HG02588 (cell line): Measurements from ENCODE around the gene ZBTB7B.
"Not testable (repeated sequence)": the region's sequence is repeated elsewhere in the genome, so short reads cannot be mapped to it uniquely, and the experiment has no call there.

ENCODE experiments used
- ATAC-seq: cut with Tn5 transposase; IDR thresholded peaks from one replicate; pipeline ENCODE4 v1.9.1; 2021; ENCODE audit warnings: mild to moderate bottlenecking, moderate library complexity; ENCODE audit not compliant: unreplicated experiment

The ZBTB7B gene

DNA sequence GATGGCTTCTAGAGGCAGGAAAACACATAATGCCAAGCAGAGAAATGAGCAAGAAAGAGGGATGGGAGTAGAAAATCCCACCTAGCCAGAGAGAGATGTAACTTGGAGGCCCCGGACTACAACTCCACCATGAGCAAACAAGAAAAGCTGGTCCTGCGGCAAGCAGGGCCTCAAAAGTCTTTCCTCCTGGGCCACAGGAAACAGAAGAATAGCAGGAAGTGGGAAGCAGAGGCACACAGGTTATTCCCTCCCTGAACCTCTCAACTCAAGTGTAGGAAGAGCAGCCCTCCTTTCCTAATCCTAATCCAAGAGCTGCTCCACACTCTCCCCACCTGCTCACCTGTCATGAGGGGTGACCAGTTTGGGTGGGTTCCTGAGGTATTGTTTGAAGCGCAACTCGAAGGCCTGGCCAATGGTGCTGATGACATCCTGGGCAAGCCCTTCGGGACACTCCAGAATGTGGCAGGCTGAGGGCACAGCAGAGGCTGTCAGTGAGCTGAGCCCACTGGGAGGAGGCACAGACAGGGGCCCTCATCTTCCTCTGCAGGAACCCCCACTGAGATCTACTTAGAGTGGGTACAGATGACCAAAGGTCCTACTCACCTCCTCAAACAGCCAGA, 35.2 kb upstream of the ZBTB7B start:
- ATAC-seq = no peak

DNA sequence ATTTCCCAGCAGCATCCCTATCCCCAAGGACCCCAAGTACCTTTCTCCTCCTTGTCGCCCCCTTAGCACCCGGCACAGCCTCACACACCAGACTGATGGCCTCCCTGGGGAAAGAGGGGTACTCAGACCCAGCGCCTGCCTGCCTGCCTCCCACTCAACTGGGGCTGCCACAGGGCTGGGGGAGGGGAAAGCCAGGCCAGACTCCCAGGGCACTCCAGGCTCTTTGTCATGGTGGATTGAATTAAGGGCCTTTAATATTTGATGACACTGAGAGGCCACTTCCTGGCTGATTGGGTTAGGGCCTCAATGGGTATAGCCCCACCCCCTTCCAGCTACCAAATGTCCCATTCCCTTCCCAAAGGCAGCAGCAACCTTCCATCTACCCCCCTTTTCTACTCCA, 33.9 kb upstream of the ZBTB7B start:
- ATAC-seq = no peak

DNA sequence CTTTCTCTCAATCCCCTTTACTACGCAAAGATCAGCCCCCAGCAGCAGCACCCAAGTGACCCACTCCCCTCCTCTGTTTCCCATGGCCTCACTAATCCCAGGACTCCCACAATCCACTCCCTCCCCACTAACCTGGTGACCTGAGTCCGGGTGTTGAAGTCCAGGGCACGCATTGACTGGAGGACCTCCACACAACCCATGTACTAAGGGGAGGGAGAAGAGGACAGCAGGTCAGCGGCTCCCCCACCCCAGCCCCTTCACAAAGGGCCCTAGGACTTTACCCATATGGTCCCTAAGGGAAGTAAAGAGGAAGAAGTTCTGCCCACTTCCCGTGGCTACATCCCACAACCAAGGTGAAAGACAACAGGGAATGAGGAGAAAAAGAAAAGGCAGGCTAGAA, 33.4 kb upstream of the ZBTB7B start:
- ATAC-seq = no peak

DNA sequence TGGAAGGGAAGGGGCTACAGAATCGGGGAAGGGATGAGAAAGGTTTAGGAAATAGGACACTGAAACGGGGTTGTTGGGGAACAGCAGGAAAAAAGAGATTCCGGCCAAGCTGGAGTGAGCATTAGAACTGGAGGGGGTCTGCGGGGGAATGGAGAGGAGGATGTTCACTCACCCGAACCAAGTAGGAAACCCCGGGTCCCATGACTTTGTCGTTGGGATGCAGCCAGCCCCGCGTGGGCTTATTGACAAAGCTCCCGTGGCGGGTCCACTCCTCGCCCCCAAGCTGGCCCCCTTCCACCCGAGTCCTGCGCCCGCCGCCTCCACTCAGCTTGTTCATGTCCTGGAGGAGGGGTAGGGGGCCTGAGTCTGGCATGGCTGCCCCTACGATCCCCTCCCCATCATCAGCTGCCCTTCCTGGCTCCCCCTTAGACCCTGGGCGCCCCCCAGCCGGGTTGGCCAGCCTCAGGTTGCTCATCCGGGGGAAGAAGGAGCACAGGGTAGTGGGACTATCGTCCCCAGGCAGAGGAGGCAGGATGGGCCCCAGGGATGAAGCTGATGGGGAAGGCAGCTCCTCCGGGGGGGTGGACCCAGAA, 32.6 kb upstream of the ZBTB7B start:
- no peak for ATAC-seq

DNA sequence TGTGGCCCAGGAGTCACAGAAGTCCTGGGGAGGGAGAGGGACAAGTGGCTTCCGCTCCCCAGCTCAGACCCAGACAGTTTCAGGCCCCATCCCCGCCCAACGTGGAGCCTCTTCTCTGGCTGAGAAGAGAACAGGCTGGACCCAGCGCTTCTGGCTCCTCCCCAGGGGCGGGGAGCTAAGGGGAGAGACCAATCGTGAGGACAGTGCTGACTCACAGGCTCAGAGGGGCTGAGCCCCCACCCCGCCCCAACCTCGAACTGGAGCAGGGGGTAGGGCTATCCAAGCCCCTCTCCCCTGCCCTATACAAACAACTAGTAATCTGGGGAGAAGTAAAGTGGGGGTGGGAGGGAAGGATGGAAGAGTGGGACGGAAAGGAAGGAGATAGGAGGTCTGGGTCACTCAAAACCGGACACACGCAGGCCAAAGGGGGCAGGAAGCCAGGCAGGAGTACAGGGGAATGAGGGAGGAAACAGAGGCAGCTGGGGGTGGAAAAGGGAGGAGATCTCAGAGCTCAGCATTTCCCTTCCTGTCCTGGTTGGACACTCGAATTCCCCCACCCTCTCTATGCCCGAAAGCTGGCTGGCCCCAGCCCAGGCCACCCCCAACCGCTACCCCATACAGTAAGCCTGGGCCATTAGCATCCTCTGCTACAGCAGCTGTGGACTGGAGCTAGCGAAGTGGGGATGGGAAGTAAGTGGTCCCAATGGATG, 31.8 kb upstream of the ZBTB7B start, which contains the start of gene SHC1:
Gene SHC1 (minus strand): TSS at position 117 of the 710 bp plus-strand sequence. CDS start 221 bp downstream, outside the sequence.
- ATAC-seq = no peak

DNA sequence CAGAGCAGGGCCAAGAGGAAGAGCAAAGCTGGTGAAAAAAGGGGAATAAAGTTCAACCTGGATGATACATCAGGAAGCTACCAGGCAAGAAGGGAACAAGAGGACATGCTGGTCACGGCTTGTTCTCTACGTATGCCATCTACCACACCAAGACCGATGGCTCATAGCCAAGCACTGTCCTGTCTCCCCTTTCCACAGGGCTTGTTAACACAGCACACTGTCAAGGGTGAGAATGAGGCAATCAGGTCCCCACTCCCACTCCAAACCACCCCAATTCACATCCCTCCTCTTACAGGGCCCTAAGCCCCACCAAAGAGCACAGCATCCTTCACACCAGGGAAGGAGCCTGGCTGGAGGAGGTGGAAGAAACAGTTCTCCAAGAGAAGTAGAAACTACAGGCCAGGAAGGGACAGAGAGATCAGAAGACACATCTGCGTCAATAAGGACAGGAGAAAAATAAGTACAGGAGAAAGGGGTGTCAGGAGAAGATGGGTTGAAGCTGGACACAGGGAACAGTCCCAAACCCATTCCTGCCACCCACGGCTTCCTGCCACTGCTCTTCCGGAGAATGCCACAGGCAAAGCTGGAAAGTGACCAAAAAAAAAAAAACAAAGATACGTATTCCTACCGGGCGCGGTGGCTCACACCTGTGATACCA, 31.1 kb upstream of the ZBTB7B start:
- no peak for ATAC-seq

DNA sequence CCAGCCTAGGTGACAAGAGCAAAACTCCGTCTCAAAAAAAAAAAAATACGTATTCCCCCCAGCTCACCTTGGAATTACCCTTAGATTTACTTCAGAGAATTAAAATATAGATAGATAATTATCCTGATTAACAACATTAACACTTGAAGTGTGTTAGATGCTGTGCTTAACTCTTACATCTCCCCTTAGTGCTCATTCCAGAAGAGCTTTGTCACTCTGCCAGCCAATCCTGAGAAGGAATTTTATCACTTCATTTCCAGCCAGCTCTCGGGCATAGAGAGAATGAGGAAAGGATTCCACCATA, 30.4 kb upstream of the ZBTB7B start:
- no peak for ATAC-seq

DNA sequence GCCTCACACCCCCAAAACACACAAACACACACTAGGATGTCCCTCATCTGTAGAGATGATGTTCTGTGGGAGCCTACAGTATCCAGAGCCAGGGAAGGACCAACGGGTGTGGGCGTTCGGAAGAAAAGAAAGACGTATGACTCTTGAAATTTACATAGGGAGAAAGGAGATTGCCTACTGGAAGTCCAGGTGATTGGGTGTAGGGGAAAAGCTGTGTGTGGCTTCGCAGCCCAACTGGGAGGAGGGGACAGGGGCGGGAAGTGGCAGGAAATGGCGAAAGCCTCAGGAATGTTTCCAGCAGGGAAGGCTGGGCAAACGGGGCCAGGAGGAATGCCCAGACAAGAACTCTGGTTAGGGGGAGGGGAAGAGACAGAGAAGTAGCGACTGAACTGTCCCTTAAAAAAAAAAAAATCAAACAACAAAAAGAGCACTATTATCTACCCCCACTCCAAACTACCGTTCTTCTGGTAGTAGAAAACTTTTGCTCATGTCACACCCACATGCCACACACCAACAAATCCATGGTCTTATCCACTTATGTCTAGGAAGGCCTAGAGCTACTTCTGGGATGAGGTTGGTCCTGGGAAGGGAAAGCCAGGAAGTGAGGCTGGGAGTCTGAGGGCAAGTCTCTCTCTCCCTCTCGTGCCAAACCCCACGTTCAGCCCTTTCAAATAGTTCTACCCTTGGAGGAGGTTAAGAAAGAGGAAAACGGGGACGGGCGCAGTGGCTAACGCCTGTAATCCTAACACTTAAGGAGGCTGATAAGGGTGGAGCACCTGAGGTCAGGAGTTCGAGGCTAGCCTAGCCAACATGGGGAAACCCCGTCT, 29.9 kb upstream of the ZBTB7B start:
- ATAC-seq = no peak

DNA sequence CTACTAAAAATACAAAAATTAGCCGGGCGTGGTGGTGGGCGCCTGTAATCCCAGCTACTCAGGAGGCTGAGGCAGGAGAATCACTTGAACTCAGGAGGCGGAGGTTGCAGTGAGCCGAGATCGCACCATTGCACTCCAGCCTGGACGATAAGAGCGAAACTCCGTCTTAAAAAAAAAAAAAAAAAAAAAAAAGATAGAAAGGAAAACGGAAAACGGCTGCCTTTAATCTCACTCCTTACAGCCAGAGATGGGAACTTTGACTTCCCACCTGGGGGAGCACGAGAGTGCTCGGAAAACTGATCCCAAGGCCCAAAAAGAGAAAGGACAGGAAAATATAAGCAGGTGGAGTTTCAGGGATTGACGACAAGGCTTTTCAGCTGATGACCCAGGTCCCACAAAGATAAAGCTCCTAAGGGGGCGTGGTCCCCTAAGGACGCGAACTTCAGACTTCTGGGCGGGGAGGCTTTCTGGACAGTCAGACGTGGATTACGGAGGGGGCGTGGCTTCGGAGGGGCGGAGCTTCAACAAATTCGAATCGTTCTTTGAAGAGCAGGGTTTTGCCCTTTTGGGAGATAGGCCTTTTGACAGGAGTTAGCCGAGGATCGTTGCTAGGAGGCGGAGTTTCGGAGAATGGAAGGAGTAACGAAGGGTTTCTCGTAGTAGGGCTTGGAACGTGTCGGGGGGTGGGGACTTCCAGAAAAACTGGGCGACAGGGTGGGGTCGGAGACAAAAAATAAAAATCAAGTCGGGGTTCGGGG, 29.1 kb upstream of the ZBTB7B start:
- ATAC-seq = no peak

DNA sequence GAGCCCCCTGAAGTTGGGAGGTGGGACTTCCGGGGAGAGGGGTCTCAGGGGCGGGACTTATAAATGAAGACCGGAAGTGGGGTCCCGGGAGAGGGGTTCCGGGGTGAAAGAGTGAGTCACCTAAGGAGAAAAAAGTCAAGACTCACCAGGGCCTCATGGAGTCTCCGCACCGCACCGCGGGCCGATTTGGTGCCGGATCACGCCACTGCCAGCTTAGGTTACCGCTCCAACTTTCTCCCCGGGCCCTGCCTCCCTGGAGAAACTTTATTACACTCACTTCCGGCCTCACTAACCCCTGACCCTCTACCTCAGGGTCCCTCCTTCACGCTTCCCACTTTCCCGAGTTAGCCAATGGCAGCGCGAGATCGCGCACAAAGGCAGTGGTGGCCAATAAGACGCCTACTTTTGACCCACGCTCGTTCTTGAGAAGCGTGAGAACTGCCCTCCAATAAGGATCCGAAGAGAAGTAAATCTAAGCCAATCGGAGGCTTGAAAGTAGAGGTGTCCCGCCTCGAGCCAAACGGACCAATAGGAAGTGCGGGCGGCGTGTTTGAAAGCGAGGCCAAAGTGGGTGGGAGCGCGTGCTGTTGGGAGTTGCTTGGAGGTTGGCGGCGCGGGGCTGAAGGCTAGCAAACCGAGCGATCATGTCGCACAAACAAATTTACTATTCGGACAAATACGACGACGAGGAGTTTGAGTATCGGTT, 28.3 kb upstream of the ZBTB7B start, which contains the start of gene CKS1B:
Gene CKS1B (plus strand): TSS at position 580 of the 706 bp plus-strand sequence. CDS start 65 bp downstream, at position 645.
- ATAC-seq = peak; percentile 72

DNA sequence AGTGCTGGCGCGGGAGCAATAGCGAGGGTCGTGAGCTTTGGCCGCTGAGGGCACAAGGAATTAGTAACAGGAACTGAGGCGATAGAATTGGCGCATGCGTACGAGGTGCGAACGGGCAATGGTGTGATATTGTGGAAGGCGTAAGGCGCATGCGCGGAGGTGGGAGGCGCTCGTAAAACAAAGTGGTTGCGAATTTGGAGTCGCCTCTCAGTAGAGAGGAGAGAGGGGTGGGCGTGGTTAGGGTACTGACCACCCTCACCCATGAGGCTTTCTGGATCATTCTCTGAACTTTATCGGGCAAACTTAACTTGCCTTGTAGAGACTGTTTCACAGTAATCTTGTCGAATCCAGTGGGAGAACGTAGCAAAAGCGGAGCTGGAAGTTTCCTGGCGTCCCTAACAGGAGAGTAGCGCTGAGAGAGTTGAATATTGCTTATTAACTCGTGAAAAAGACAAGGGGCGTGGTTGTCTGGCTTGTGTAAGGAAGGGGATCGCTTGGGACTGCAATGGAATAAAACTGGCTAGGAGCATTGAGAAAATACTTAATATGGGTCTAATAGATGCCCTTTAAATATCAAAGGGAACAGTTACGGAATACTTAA, 27.7 kb upstream of the ZBTB7B start:
- ATAC-seq = peak; percentile 44

DNA sequence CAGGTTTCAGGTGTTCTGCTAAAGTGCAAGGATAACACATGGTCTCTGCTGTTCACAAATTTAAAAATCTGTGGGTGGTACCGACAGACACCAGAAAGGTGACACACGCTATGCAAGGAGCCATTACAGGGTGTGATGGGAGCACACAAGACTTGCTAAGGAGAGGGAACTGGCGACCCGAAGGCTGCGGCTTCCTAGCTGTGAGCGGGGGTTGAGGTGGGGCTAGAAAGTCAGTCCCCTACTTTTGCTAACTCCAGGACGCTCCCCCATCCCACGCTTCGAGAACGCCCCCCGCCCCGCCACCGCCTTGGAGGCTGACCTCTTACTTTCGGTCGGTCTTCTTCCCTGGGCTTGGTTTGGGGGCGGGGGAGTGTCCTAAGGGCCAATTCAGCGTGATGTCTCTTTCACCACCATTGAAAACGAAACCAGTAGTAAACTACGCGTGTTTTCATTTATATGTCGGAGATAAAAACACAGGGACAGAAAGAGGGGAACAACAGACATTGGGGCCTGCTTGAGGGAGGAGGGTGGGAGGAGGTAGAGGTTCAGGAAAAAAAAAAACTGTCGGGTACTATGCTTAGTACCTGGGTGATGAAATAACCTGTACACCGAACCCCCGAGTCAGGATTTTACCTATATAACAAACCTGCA, 27.1 kb upstream of the ZBTB7B start:
- no peak for ATAC-seq

DNA sequence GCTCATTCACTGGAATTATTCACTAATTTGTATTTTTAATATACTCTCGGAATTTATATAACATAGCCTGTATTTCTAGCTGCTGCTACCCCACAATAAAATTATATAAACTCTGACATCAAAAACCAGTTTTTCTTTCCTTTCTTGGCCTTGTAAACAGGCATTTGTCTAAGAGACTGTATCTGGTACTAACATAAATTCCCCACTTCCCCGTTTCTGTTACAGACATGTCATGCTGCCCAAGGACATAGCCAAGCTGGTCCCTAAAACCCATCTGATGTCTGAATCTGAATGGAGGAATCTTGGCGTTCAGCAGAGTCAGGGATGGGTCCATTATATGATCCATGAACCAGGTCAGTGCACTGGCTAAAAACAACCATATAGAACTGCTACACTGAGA, 24.8 kb upstream of the ZBTB7B start:
- ATAC-seq = not testable (repeated sequence)

DNA sequence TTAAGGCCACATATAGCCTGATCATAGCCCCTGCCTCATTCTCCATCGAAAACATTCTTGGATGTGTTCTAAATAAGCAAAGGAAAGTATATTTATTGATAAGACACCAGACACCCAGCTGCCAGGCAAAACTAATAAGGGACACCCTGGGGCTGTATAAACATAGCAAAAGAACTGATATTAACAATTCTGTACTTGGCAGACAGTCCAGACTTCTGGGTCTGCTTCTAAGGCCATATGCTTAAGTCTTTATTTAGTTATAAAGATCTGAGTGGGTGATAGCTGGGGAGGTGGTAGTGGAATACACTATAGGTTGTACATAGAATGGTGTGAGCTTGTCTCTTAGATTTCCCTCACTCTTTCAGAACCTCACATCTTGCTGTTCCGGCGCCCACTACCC, 24.2 kb upstream of the ZBTB7B start:
- no peak for ATAC-seq

DNA sequence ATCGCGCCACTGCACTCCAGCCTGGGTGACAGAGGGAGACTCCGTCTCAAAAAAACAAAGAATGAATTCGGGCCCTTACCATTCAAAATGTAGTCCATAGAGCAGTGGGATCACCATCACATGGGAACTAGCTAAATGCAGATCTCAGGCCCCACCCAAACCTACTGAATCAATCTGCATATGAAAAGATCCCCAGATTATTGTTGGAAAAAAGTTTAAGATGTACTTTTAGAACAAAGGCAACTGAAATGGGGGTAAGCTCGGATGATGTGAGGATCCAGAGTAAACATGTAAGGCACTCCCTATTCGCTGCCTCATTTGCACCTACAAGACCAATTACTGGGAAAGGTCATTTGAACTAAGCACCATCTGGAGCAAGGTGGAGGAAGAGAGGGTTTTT, 20.3 kb upstream of the ZBTB7B start:
- ATAC-seq = no peak

DNA sequence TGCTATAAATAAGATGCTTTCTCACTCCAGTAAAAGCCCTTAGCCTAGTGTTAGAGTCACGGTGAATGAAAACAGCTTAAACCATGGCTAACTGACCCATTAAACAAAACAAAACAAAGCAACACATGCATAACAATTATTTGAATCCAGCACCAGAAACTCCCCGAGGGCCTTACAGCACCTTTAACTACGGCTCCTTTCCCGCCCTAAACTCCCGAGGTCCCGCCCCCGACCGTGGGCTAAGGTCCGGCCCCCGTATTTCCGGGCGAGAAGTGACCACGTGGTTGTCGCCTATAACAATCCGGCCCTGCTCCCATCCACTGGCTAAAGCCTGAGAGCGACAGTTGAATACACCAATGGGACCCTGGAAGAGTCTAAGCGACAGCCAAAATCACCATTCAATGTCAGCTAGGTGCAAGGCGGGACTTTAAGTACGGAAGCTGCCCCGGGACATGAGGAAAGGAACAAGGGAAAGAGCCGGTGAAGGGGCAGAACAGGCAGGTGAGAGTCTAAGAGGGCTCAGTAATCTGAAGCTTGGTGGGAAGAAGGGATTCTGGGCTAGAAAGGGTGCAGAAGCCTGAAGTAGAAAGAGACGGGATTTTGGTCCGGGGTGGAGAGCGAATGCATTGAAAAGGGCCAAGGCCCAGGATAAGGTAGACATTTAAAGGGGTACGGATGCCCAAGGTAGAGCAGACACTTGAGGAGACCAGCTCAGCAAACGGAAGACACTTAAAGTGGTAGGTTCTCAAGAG, 19.5 kb upstream of the ZBTB7B start, which contains the start of gene FLAD1:
Gene FLAD1 (plus strand): TSS at position 448 of the 752 bp plus-strand sequence. CDS start 351 bp downstream, outside the sequence.
- ATAC-seq = peak; percentile 99

DNA sequence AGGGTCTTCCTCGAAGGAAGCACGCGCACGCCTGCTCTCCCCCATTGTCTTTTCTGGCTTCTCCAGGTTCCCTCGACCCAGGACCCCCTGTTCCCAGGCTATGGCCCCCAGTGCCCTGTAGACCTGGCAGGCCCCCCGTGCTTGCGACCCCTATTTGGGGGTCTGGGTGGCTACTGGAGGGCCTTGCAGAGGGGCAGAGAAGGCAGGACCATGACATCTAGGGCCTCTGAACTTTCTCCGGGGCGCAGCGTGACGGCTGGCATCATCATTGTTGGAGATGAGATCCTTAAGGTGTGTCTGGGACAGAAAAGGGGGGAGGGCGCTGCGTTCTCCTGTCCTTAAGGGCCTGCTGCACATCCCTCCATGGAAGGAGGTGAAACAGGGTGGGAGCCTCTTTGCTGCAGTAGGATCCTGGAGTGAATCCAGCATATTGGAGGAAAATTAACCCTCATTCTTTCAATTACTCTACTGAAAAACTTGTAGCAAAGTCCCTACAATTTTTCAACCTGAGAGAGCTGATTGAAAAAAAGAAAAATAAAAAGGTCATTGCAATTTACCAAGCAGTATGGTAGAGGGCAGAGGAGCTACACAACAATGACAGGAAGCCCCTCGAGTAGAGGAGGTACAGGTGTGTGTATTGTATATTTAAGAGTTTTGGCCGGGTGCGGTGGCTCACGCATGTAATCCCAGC, 18.7 kb upstream of the ZBTB7B start:
- no peak for ATAC-seq
